Nephron (organoid): Measurements from ENCODE around the gene PRR15.
A peak's percentile ranks its signal among the peaks of the same experiment; 100 is the strongest.

Experiments used
- H3K27ac Mint-ChIP-seq, 3 experiments: 2 replicates each; pipeline ENCODE4 v1.8.0; 2020; ENCODE audit warnings: mixed read lengths in 3 of 3, mild to moderate bottlenecking in 2 of 3, moderate library complexity in 1 of 3
- H3K27me3 Mint-ChIP-seq: 2 replicates; pipeline ENCODE4 v1.8.0; 2021; ENCODE audit warnings: low read depth, mild to moderate bottlenecking, moderate library complexity, mixed read lengths
- H3K36me3 Mint-ChIP-seq: 2 replicates; pipeline ENCODE4 v1.8.0; 2020; ENCODE audit warnings: low read depth, mixed read lengths
- H3K4me1 Mint-ChIP-seq: 2 replicates; pipeline ENCODE4 v1.8.0; 2020; ENCODE audit warnings: mixed read lengths
- H3K4me3 Mint-ChIP-seq, 3 experiments: 2 replicates each; pipeline ENCODE4 v1.8.0; 2020; ENCODE audit warnings: mild to moderate bottlenecking in 3 of 3, mixed read lengths in 3 of 3, moderate library complexity in 2 of 3
- H3K9me3 Mint-ChIP-seq: 2 replicates; pipeline ENCODE4 v1.8.0; 2020; ENCODE audit warnings: mixed read lengths
- TF ChIP-seq, protein P1 (sequence below), 3 experiments: fragments of 200-600 bp; sonication (generic); IDR thresholded peaks; one replicate each; pipeline ENCODE4 v1.5.0; 2021; ENCODE audit warnings: antibody characterized with exemption in 3 of 3; ENCODE audit not compliant: unreplicated experiment in 3 of 3

The PRR15 gene

DNA sequence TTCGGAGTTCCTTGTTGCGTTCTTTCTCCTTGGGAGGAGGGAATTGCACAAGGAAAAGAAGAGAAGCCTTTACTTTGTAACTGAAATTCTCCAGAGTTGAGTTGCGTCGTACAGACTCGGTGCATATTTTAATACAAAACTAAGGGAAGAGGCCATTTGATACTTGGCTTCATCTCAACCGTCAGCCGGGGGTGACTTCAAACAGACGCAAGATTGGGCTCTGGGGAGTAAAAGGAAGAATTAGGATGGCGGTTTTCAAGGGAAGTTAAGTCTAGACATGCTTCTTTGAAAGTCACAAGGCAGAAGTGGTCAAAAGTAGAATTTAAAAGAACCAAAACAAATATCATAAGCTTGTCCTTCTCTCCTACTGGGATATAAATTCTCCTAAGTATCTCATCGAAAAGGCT, 1.6 kb downstream of the PRR15 start:
- Mint-ChIP-seq H3K9me3 (no peaks in the 10 kb centered on the region), H3K27me3 (peaks cover 79% of the 10 kb centered on the region), H3K27ac (peak overlapping the region; percentile 45 to 73 (median 70)), H3K36me3 (no peaks in the 10 kb centered on the region), H3K4me3 (peak overlapping the region; percentile 84 to 95 (median 94)), H3K4me1 (peaks cover 23% of the 10 kb centered on the region)
- TF ChIP-seq, protein P1, sequence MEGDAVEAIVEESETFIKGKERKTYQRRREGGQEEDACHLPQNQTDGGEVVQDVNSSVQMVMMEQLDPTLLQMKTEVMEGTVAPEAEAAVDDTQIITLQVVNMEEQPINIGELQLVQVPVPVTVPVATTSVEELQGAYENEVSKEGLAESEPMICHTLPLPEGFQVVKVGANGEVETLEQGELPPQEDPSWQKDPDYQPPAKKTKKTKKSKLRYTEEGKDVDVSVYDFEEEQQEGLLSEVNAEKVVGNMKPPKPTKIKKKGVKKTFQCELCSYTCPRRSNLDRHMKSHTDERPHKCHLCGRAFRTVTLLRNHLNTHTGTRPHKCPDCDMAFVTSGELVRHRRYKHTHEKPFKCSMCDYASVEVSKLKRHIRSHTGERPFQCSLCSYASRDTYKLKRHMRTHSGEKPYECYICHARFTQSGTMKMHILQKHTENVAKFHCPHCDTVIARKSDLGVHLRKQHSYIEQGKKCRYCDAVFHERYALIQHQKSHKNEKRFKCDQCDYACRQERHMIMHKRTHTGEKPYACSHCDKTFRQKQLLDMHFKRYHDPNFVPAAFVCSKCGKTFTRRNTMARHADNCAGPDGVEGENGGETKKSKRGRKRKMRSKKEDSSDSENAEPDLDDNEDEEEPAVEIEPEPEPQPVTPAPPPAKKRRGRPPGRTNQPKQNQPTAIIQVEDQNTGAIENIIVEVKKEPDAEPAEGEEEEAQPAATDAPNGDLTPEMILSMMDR (IDR thresholded peaks at IDR 0.05; ENCODE audit: unreplicated experiment in 3 of 3) = no peak

DNA sequence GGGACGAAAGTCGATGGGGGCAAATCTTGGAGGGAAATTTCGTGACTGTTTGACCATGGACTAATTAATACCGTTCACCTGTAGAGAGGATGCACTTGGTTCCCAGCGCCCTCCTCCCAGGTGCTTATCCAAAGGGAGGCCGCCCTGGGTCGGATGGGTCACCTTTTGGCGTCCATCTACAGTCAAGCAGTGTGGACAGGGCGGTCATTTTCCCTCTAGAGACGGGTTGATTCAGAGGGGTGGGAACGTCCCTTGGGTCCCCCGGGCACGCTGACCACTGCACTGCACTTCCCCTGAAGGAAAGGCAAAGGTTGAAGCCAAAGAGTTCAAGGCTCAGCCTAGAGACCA, 2.0 kb downstream of the PRR15 start:
- H3K27me3 Mint-ChIP-seq = peaks cover 75% of the 10 kb centered on the region
- peak overlapping the region; percentile 84 to 95 (median 94) for H3K4me3 Mint-ChIP-seq
- no peaks in the 10 kb centered on the region for H3K36me3 Mint-ChIP-seq
- H3K27ac Mint-ChIP-seq = peak overlapping the region; percentile 45 to 73 (median 70)
- TF ChIP-seq, protein P1 (IDR thresholded peaks at IDR 0.05; ENCODE audit: unreplicated experiment in 3 of 3) = no peak
- H3K4me1 Mint-ChIP-seq = peaks cover 23% of the 10 kb centered on the region
- H3K9me3 Mint-ChIP-seq = no peaks in the 10 kb centered on the region

DNA sequence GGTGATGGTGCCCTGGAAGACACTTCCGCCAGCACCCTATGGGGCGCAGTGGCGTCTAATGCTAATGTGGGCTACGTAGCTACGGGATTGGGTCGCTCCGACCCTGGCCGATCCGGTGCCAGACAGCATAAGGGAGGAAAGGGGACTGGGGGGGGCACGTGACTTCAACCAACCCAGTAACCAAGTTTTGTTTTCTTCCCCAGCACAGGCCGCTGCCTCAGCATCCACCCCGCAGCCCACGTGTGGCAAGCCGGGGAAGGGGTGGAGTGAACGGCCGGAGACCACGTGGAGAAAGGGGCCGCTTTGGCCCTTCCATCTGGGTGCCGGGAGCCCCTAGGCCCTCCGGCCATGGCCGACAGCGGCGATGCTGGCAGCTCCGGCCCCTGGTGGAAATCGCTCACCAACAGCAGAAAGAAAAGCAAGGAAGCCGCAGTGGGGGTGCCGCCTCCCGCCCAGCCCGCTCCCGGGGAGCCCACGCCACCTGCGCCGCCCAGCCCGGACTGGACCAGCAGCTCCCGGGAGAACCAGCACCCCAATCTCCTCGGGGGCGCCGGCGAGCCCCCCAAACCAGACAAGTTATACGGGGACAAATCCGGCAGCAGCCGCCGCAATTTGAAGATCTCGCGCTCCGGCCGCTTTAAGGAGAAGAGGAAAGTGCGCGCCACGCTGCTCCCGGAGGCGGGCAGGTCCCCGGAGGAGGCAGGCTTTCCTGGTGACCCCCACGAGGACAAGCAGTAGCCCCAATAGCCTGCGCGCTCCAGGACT, 2.5 kb downstream of the PRR15 start:
- no peaks in the 10 kb centered on the region for H3K9me3 Mint-ChIP-seq
- H3K4me1 Mint-ChIP-seq = peaks cover 23% of the 10 kb centered on the region
- TF ChIP-seq, protein P1 (IDR thresholded peaks at IDR 0.05; ENCODE audit: unreplicated experiment in 3 of 3) = no peak
- H3K36me3 Mint-ChIP-seq = no peaks in the 10 kb centered on the region
- H3K27ac Mint-ChIP-seq = peak overlapping the region in 1 of 3 experiments; percentile 88
- peaks cover 69% of the 10 kb centered on the region for H3K27me3 Mint-ChIP-seq
- H3K4me3 Mint-ChIP-seq = peak overlapping the region; percentile 23 to 84 (median 68)

DNA sequence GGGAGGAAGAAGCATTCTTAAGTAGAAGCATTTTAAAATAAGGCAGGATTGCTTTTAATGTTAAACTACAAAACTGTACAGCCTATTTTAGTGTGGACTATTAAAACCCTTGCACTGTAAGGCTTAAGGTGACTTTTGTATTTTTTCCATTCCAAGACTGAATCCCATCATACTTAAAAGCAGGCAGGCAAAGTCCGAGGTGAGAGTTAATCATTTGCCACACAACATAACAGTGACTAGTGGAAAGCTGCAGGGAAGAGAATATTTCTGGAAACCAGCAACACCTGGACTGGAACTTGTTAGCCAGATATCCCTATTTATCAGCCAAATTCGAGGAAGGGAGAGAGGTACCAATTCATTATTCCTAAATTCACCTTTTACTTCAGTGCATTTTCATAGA, 3.5 kb downstream of the PRR15 start:
- TF ChIP-seq, protein P1 (IDR thresholded peaks at IDR 0.05; ENCODE audit: unreplicated experiment in 3 of 3) = no peak
- Mint-ChIP-seq H3K27ac (peak overlapping the region in 2 of 3 experiments; percentile 68 to 88), H3K36me3 (no peaks in the 10 kb centered on the region), H3K4me1 (peaks cover 23% of the 10 kb centered on the region), H3K27me3 (peaks cover 59% of the 10 kb centered on the region), H3K9me3 (no peaks in the 10 kb centered on the region), H3K4me3 (peak overlapping the region; percentile 23 to 68 (median 57))

DNA sequence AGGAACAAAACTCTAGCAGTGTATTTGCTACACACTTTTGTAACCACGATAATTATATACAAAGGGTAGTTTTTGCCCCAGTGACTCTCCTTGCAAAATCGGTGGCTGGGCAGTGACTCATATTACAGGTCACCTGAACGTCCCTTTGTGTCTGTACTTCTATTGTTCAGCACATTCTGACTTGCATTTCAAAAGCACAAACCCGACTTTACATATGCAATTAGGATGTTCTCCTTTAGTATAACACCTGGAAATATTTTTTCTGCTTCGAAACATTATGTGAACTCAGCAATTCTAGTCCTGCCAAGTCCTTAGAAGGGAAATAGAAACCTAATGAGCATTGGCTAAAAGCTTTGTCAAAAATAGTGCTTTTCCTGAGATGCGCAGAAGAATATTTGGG, 6.0 kb downstream of the PRR15 start:
- no peaks in the 10 kb centered on the region for H3K36me3 Mint-ChIP-seq
- H3K27me3 Mint-ChIP-seq = peaks cover 36% of the 10 kb centered on the region
- H3K4me1 Mint-ChIP-seq = peaks cover 19% of the 10 kb centered on the region
- H3K27ac Mint-ChIP-seq = peak overlapping the region in 1 of 3 experiments; percentile 14
- TF ChIP-seq, protein P1 (IDR thresholded peaks at IDR 0.05; ENCODE audit: unreplicated experiment in 3 of 3) = no peak
- no peak overlapping the region for H3K4me3 Mint-ChIP-seq
- peaks cover 3% of the 10 kb centered on the region for H3K9me3 Mint-ChIP-seq

DNA sequence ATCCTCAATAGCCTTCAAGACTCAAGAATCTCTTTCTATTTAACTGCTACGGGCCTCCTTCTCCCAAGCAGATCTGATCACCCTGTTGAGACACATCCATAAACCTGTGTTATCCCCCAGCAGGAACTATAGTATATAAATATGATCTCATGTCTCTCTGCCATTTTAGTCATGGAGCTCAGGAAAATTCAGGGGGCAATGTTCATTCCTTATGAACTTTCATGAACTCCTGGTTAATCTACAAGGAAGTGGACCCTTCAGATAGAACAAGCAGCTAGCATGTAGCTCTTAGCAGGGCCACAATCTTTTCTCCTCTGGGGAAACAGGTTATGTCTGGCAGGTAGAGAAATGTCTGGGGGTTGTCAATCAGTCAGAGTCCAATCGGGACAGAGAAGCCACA, 8.9 kb downstream of the PRR15 start:
- Mint-ChIP-seq H3K4me3 (no peak overlapping the region), H3K4me1 (peaks cover 5% of the 10 kb centered on the region), H3K27ac (peak overlapping the region in 1 of 3 experiments; percentile 62), H3K9me3 (peaks cover 11% of the 10 kb centered on the region), H3K27me3 (peaks cover 13% of the 10 kb centered on the region), H3K36me3 (peaks cover 8% of the 10 kb centered on the region)
- TF ChIP-seq, protein P1 (IDR thresholded peaks at IDR 0.05; ENCODE audit: unreplicated experiment in 3 of 3) = no peak
